ENCODE results near the gene TBX1. TPM values are rescaled to one million over a fixed set of nuclear protein-coding genes. Genes with fewer than 3 reads are reported as not detected.

Gene TBX1
- total and polyA plus RNA-seq, 4 experiments from 2014 or later, result not detected

- Mint-ChIP-seq H3K27me3 (peaks cover 20 to 32% of the 10 kb centered on the region in 2 donors), H3K27ac (peak overlapping the region in 1 of 7 donors; percentile 55), H3K4me3 (peak overlapping the region; percentile 55 to 78 (median 72)), H3K9me3 (peaks cover 0 to 2% (median 0%) of the 10 kb centered on the region in 8 donors), H3K36me3 (no peaks in the 10 kb centered on the region), H3K4me1 (peaks cover 5 to 37% (median 13%) of the 10 kb centered on the region in 4 donors)
- POLR2A ChIA-PET (ENCODE audit: partially characterized antibody), result no interaction called here
- no peak overlapping the region for H3K27ac ChIP-seq (ENCODE audit: low read depth, low read length)
- H3K27me3 ChIP-seq (ENCODE audit: insufficient read depth, low read length), result peaks cover 20% of the 10 kb centered on the region
- H3K4me3 ChIP-seq (ENCODE audit: low read length in 2 of 2), result no peak overlapping the region
- H3K4me1 ChIP-seq (ENCODE audit: insufficient read depth, low read length), result peaks cover 30% of the 10 kb centered on the region
- intact Hi-C loops (cut with micrococcal nuclease), result loop anchor here (2.0 kb wide), 1 partner anchor 541 kb away; the partner anchor contains the start of gene SLC25A1
- DNase-seq, result peak in 1 of 5 donors; percentile 42
- CTCF ChIA-PET (ENCODE audit: partially characterized antibody), result interaction anchor here (1.1 kb wide), 1 partner anchor 39 kb away, joined by 3 read pairs; no protein-coding TSS in a partner anchor
- no peaks in the 10 kb centered on the region for H3K36me3 ChIP-seq (ENCODE audit: insufficient read depth, low read length)
- no peaks in the 10 kb centered on the region for H3K9me3 ChIP-seq (ENCODE audit: control insufficient read depth in 1 of 2, low read length in 2 of 2)
These were observed 41.0 kb upstream of the TBX1 start for GRCh38 chr22:19719488-19720021.

- peaks cover 0 to 2% (median 0%) of the 10 kb centered on the region in 8 donors for H3K9me3 Mint-ChIP-seq
- H3K27ac Mint-ChIP-seq, result peak overlapping the region in 1 of 7 donors; percentile 53
- Histone ChIP-seq H3K36me3 (ENCODE audit: insufficient read depth, low read length) (no peaks in the 10 kb centered on the region), H3K4me3 (ENCODE audit: low read length in 2 of 2) (no peak overlapping the region), H3K27ac (ENCODE audit: low read depth, low read length) (no peak overlapping the region), H3K27me3 (ENCODE audit: insufficient read depth, low read length) (peaks cover 15% of the 10 kb centered on the region), H3K4me1 (ENCODE audit: insufficient read depth, low read length) (peaks cover 24% of the 10 kb centered on the region), H3K9me3 (ENCODE audit: control insufficient read depth in 1 of 2, low read length in 2 of 2) (no peaks in the 10 kb centered on the region)
- intact Hi-C loops (cut with micrococcal nuclease), result no loop called here
- peak overlapping the region in 3 of 8 donors; percentile 37 to 78 (median 55) for H3K4me3 Mint-ChIP-seq
- H3K36me3 Mint-ChIP-seq, result no peaks in the 10 kb centered on the region
- DNase-seq, result peak in 1 of 5 donors; percentile 19
- H3K27me3 Mint-ChIP-seq, result peaks cover 26 to 33% of the 10 kb centered on the region in 2 donors
- POLR2A ChIA-PET (ENCODE audit: partially characterized antibody), result no interaction called here
- peaks cover 5 to 40% (median 16%) of the 10 kb centered on the region in 4 donors for H3K4me1 Mint-ChIP-seq
- CTCF ChIA-PET (ENCODE audit: partially characterized antibody), result interaction anchor here (1.1 to 1.5 kb wide), 2 partner anchors 10 to 40 kb away, joined by 3 to 5 read pairs; no protein-coding TSS in a partner anchor
These were observed 40.3 kb upstream of the TBX1 start for GRCh38 chr22:19720150-19720827.

- H3K4me1 ChIP-seq (ENCODE audit: insufficient read depth, low read length), result peaks cover 24% of the 10 kb centered on the region
- Mint-ChIP-seq H3K9me3 (peaks cover 0 to 2% (median 0%) of the 10 kb centered on the region in 8 donors), H3K27me3 (peaks cover 28 to 35% of the 10 kb centered on the region in 2 donors), H3K4me3 (peak overlapping the region in 1 of 8 donors; percentile 2), H3K27ac (peak overlapping the region in 1 of 7 donors; percentile 53), H3K4me1 (peaks cover 5 to 40% (median 16%) of the 10 kb centered on the region in 4 donors), H3K36me3 (no peaks in the 10 kb centered on the region)
- CTCF ChIA-PET (ENCODE audit: partially characterized antibody), result interaction anchor here (1.5 kb wide), 1 partner anchor 9 kb away, joined by 5 read pairs; no protein-coding TSS in a partner anchor
- no peak overlapping the region for H3K4me3 ChIP-seq (ENCODE audit: low read length in 2 of 2)
- peaks cover 9% of the 10 kb centered on the region for H3K27me3 ChIP-seq (ENCODE audit: insufficient read depth, low read length)
- H3K27ac ChIP-seq (ENCODE audit: low read depth, low read length), result no peak overlapping the region
- no peaks in the 10 kb centered on the region for H3K9me3 ChIP-seq (ENCODE audit: control insufficient read depth in 1 of 2, low read length in 2 of 2)
- POLR2A ChIA-PET (ENCODE audit: partially characterized antibody), result no interaction called here
- DNase-seq, result peak in 1 of 5 donors; percentile 17
- H3K36me3 ChIP-seq (ENCODE audit: insufficient read depth, low read length), result no peaks in the 10 kb centered on the region
- intact Hi-C loops (cut with micrococcal nuclease), result no loop called here
These were observed 39.6 kb upstream of the TBX1 start for GRCh38 chr22:19720999-19721329.

- Mint-ChIP-seq H3K9me3 (peaks cover 0 to 2% (median 0%) of the 10 kb centered on the region in 8 donors), H3K27me3 (peaks cover 28 to 35% of the 10 kb centered on the region in 2 donors), H3K27ac (peak overlapping the region in 1 of 7 donors; percentile 53), H3K4me3 (peak overlapping the region in 2 of 8 donors; percentile 36 to 44), H3K36me3 (no peaks in the 10 kb centered on the region), H3K4me1 (peaks cover 5 to 40% (median 16%) of the 10 kb centered on the region in 4 donors)
- no peaks in the 10 kb centered on the region for H3K9me3 ChIP-seq (ENCODE audit: control insufficient read depth in 1 of 2, low read length in 2 of 2)
- peak in 1 of 5 donors; percentile 42 for DNase-seq
- ChIA-PET CTCF (ENCODE audit: partially characterized antibody) (interaction anchor here (1.5 kb wide), 1 partner anchor 9 kb away, joined by 5 read pairs; no protein-coding TSS in a partner anchor), POLR2A (ENCODE audit: partially characterized antibody) (no interaction called here)
- H3K27me3 ChIP-seq (ENCODE audit: insufficient read depth, low read length), result peaks cover 5% of the 10 kb centered on the region
- intact Hi-C loops (cut with micrococcal nuclease), result no loop called here
- no peak overlapping the region for H3K27ac ChIP-seq (ENCODE audit: low read depth, low read length)
- H3K4me3 ChIP-seq (ENCODE audit: low read length in 2 of 2), result no peak overlapping the region
- H3K36me3 ChIP-seq (ENCODE audit: insufficient read depth, low read length), result no peaks in the 10 kb centered on the region
- peaks cover 24% of the 10 kb centered on the region for H3K4me1 ChIP-seq (ENCODE audit: insufficient read depth, low read length)
These were observed 39.0 kb upstream of the TBX1 start for GRCh38 chr22:19721330-19722177.

GRCh38 chr22:19722178-19722981 lies 38.2 kb upstream of the TBX1 start:
- peaks cover 5% of the 10 kb centered on the region for H3K27me3 ChIP-seq (ENCODE audit: insufficient read depth, low read length)
- DNase-seq, result peak in 1 of 5 donors; percentile 39
- intact Hi-C loops (cut with micrococcal nuclease), result no loop called here
- Mint-ChIP-seq H3K4me3 (no peak overlapping the region), H3K36me3 (no peaks in the 10 kb centered on the region), H3K27ac (no peak overlapping the region), H3K27me3 (peaks cover 28 to 35% of the 10 kb centered on the region in 2 donors), H3K9me3 (peaks cover 0 to 6% (median 0%) of the 10 kb centered on the region in 8 donors), H3K4me1 (peaks cover 5 to 40% (median 16%) of the 10 kb centered on the region in 4 donors)
- H3K9me3 ChIP-seq (ENCODE audit: control insufficient read depth in 1 of 2, low read length in 2 of 2), result no peaks in the 10 kb centered on the region
- peak overlapping the region in 1 of 2 donors; percentile 6 for H3K4me3 ChIP-seq (ENCODE audit: low read length in 2 of 2)
- ChIA-PET CTCF (ENCODE audit: partially characterized antibody) (no interaction called here), POLR2A (ENCODE audit: partially characterized antibody) (no interaction called here)
- H3K4me1 ChIP-seq (ENCODE audit: insufficient read depth, low read length), result peaks cover 23% of the 10 kb centered on the region
- no peak overlapping the region for H3K27ac ChIP-seq (ENCODE audit: low read depth, low read length)
- no peaks in the 10 kb centered on the region for H3K36me3 ChIP-seq (ENCODE audit: insufficient read depth, low read length)

GRCh38 chr22:19722982-19723231 lies 37.7 kb upstream of the TBX1 start:
- ChIA-PET CTCF (ENCODE audit: partially characterized antibody) (no interaction called here), POLR2A (ENCODE audit: partially characterized antibody) (no interaction called here)
- no peak overlapping the region for H3K27ac ChIP-seq (ENCODE audit: low read depth, low read length)
- H3K4me3 Mint-ChIP-seq, result peak overlapping the region in 4 of 8 donors; percentile 35 to 70 (median 62)
- no peaks in the 10 kb centered on the region for H3K36me3 Mint-ChIP-seq
- intact Hi-C loops (cut with micrococcal nuclease), result no loop called here
- H3K36me3 ChIP-seq (ENCODE audit: insufficient read depth, low read length), result no peaks in the 10 kb centered on the region
- H3K9me3 ChIP-seq (ENCODE audit: control insufficient read depth in 1 of 2, low read length in 2 of 2), result no peaks in the 10 kb centered on the region
- no peak overlapping the region for H3K27ac Mint-ChIP-seq
- H3K9me3 Mint-ChIP-seq, result peaks cover 0 to 4% (median 0%) of the 10 kb centered on the region in 8 donors
- peak in 1 of 5 donors; percentile 1 for DNase-seq
- peaks cover 2 to 36% (median 12%) of the 10 kb centered on the region in 4 donors for H3K4me1 Mint-ChIP-seq
- H3K27me3 ChIP-seq (ENCODE audit: insufficient read depth, low read length), result peaks cover 5% of the 10 kb centered on the region
- peak overlapping the region in 1 of 2 donors; percentile 6 for H3K4me3 ChIP-seq (ENCODE audit: low read length in 2 of 2)
- H3K4me1 ChIP-seq (ENCODE audit: insufficient read depth, low read length), result peaks cover 18% of the 10 kb centered on the region
- peaks cover 30 to 37% of the 10 kb centered on the region in 2 donors for H3K27me3 Mint-ChIP-seq

Data from CD4-positive, alpha-beta memory T cell (primary cell).